ENCODE data around the gene TLN1. TPM values are rescaled to one million over a fixed set of nuclear protein-coding genes. Genes with fewer than 3 reads are reported as not detected.

TLN1 gene
- total RNA-seq, 2 donors from 2014 or later, result 273 to 370 TPM

- Histone ChIP-seq H3K9me3 (no peaks in the 10 kb centered on the region), H3K4me1 (peaks cover 0 to 15% of the 10 kb centered on the region in 2 donors), H3K27me3 (no peaks in the 10 kb centered on the region), H3K36me3 (peaks cover 88% of the 10 kb centered on the region), H3K27ac (no peak overlapping the region), H3K4me3 (no peak overlapping the region)
- DNase-seq (ENCODE audit: low spot score), result no peak
- no peak for TF ChIP-seq CTCF (IDR thresholded peaks at IDR 0.05)
These were observed 6.2 kb upstream of the TLN1 start for GRCh38 chr9:35738186-35738585.

- Histone ChIP-seq H3K4me3 (no peak overlapping the region), H3K27ac (no peak overlapping the region), H3K27me3 (no peaks in the 10 kb centered on the region), H3K9me3 (no peaks in the 10 kb centered on the region), H3K36me3 (peaks cover 77% of the 10 kb centered on the region), H3K4me1 (peaks cover 0 to 13% of the 10 kb centered on the region in 2 donors)
- TF ChIP-seq CTCF (IDR thresholded peaks at IDR 0.05), result no peak
- no peak for DNase-seq (ENCODE audit: low spot score)
These were observed 5.1 kb upstream of the TLN1 start for GRCh38 chr9:35737143-35737542.

GRCh38 chr9:35736201-35736633 lies 4.2 kb upstream of the TLN1 start:
- DNase-seq (ENCODE audit: low spot score), result peak; percentile 72
- Histone ChIP-seq H3K27ac (peak overlapping the region in 1 of 2 donors; percentile 6), H3K4me1 (peaks cover 0 to 15% of the 10 kb centered on the region in 2 donors), H3K4me3 (no peak overlapping the region), H3K9me3 (no peaks in the 10 kb centered on the region), H3K36me3 (peaks cover 68% of the 10 kb centered on the region), H3K27me3 (no peaks in the 10 kb centered on the region)
- peak; percentile 66 to 80 for TF ChIP-seq CTCF (IDR thresholded peaks at IDR 0.05)

GRCh38 chr9:35734096-35734495 lies 2.1 kb upstream of the TLN1 start:
- no peaks in the 10 kb centered on the region for H3K9me3 ChIP-seq
- no peak overlapping the region for H3K4me3 ChIP-seq
- peaks cover 0 to 36% of the 10 kb centered on the region in 2 donors for H3K4me1 ChIP-seq
- no peak for DNase-seq (ENCODE audit: low spot score)
- H3K36me3 ChIP-seq, result peaks cover 47% of the 10 kb centered on the region
- peak overlapping the region in 1 of 2 donors; percentile 98 for H3K27ac ChIP-seq
- TF ChIP-seq CTCF (IDR thresholded peaks at IDR 0.05), result no peak
- H3K27me3 ChIP-seq, result no peaks in the 10 kb centered on the region

GRCh38 chr9:35732800-35733541 lies 976 bp upstream of the TLN1 start:
- no peak for DNase-seq (ENCODE audit: low spot score)
- Histone ChIP-seq H3K4me3 (peak overlapping the region; percentile 78 to 97), H3K9me3 (no peaks in the 10 kb centered on the region), H3K36me3 (peaks cover 36% of the 10 kb centered on the region), H3K4me1 (peaks cover 0 to 48% of the 10 kb centered on the region in 2 donors), H3K27me3 (no peaks in the 10 kb centered on the region), H3K27ac (peak overlapping the region; percentile 96 to 98)
- TF ChIP-seq CTCF (IDR thresholded peaks at IDR 0.05), result no peak

Data from right atrium auricular region (tissue), 2 donors.